Smooth muscle cell of the brain vasculature (primary cell): ENCODE measurements around the gene WNT6.

Experiments
- DNase-seq: peaks from one replicate; pipeline ENCODE4 v3.0.0-alpha.2; 2012; ENCODE audit warnings: low read depth, low spot score

Gene WNT6

GRCh38 chr2:218892693-218893348 lies 33.2 kb downstream of the WNT6 start:
- DNase-seq: no peak

- no peak for DNase-seq
Observed at GRCh38 chr2:218893349-218894150, 33.9 kb downstream of the WNT6 start.

- no peak for DNase-seq
Observed at GRCh38 chr2:218894151-218894879, 34.7 kb downstream of the WNT6 start.

GRCh38 chr2:218894880-218895157 lies 35.2 kb downstream of the WNT6 start:
- no peak for DNase-seq

GRCh38 chr2:218895326-218895725 lies 35.7 kb downstream of the WNT6 start:
- no peak for DNase-seq

- no peak for DNase-seq
Observed at GRCh38 chr2:218895759-218896500, 36.3 kb downstream of the WNT6 start.

- DNase-seq: no peak
Observed at GRCh38 chr2:218896501-218897393, 37.1 kb downstream of the WNT6 start.

- DNase-seq: no peak
Observed at GRCh38 chr2:218897394-218898108, 37.9 kb downstream of the WNT6 start.

GRCh38 chr2:218898109-218898878 lies 38.7 kb downstream of the WNT6 start:
- DNase-seq: no peak

GRCh38 chr2:218899147-218899546 lies 39.5 kb downstream of the WNT6 start:
- no peak for DNase-seq

GRCh38 chr2:218902427-218902826 lies 42.8 kb downstream of the WNT6 start:
- no peak for DNase-seq

GRCh38 chr2:218904176-218904575 lies 44.6 kb downstream of the WNT6 start:
- DNase-seq: no peak

GRCh38 chr2:218908721-218909619 lies 49.4 kb downstream of the WNT6 start:
- peak; percentile 17 for DNase-seq

GRCh38 chr2:218910741-218911140 lies 51.1 kb downstream of the WNT6 start:
- DNase-seq: no peak

- DNase-seq: no peak
Observed at GRCh38 chr2:218920504-218920903, 60.9 kb downstream of the WNT6 start.
